LNCAP (cell line): ENCODE results near the gene EGFLAM.

ENCODE experiments used
- TF ChIP-seq, protein P1 (sequence below): fragments of 450-650 bp; IDR thresholded peaks from 2 replicates; pipeline ENCODE4 v1.5.1; 2017; ENCODE audit warnings: mild to moderate bottlenecking

The EGFLAM gene

DNA sequence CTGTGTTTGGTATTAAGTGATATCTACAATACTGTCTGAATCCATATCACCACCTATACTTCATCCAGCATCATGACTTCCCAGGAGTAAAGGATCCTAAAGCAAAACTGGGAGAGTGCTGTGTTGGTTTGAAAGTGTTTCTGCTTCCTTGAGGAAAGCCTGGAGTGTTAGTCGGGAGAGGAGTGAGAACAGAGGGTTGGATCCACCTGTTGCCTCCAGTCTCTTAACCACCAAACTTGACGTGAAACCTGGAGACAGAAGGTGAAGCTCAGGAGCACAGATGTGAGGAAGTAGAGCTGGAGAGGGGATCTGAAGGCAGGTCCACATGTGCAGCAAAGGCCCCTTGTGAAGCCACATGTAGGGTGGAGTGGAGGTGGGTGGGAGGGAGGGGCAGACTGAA, 88.2 kb downstream of the EGFLAM start:
- TF ChIP-seq, protein P1, sequence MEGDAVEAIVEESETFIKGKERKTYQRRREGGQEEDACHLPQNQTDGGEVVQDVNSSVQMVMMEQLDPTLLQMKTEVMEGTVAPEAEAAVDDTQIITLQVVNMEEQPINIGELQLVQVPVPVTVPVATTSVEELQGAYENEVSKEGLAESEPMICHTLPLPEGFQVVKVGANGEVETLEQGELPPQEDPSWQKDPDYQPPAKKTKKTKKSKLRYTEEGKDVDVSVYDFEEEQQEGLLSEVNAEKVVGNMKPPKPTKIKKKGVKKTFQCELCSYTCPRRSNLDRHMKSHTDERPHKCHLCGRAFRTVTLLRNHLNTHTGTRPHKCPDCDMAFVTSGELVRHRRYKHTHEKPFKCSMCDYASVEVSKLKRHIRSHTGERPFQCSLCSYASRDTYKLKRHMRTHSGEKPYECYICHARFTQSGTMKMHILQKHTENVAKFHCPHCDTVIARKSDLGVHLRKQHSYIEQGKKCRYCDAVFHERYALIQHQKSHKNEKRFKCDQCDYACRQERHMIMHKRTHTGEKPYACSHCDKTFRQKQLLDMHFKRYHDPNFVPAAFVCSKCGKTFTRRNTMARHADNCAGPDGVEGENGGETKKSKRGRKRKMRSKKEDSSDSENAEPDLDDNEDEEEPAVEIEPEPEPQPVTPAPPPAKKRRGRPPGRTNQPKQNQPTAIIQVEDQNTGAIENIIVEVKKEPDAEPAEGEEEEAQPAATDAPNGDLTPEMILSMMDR = no peak

DNA sequence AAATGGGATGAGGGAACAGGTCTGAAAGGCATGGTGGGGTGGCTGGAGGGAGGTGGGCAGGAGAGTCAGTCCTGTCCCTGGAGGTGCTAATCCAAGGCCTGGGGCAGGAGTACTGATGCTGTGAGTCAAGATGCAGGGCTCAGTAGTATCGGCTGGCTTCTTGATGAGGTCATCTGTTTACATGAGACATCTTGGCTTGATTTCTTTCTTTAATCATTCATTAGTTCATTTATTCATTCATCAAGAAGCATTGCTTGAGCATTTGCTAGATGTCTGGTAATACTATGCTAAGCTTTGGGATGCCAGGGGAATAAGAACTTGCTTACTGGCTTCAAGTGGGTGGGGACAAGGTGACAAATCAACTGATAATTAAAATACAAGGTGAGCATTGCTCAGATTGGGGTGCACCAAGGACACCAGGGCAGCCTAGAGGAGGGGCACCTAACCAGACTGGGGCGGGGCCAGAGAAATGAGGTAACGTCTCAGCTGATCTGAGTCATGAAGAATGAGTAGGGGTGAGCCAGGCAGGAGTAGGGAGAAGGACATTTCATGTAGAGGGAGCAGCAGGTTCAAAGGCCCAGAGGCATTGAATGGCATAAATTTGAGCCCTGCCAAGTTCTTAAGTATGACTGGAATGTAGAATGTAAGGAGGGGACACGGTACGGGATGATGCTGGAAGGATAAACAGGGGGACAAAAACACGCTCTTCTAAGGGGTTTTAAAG, 88.8 kb downstream of the EGFLAM start:
- TF ChIP-seq, protein P1 = no peak

DNA sequence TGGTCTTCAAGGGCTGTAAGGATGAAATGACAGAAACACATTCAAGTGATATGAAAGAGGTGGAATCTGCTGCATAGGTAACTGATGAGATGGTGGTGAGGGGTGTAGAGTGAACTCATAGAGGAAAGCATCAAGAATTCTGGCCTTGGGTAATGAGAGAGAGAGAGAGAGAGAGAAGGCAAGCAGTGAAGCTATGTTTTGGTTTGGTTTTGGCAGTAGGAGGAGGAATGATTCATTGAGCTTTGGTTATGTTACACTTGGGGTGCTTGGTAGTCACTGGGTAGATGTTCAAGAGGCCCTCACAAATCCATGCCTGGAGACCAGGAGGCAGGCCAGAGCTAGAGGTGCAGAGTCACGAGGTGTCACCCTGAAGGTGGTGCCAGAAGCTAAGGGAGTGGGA, 89.5 kb downstream of the EGFLAM start:
- TF ChIP-seq, protein P1 = no peak

DNA sequence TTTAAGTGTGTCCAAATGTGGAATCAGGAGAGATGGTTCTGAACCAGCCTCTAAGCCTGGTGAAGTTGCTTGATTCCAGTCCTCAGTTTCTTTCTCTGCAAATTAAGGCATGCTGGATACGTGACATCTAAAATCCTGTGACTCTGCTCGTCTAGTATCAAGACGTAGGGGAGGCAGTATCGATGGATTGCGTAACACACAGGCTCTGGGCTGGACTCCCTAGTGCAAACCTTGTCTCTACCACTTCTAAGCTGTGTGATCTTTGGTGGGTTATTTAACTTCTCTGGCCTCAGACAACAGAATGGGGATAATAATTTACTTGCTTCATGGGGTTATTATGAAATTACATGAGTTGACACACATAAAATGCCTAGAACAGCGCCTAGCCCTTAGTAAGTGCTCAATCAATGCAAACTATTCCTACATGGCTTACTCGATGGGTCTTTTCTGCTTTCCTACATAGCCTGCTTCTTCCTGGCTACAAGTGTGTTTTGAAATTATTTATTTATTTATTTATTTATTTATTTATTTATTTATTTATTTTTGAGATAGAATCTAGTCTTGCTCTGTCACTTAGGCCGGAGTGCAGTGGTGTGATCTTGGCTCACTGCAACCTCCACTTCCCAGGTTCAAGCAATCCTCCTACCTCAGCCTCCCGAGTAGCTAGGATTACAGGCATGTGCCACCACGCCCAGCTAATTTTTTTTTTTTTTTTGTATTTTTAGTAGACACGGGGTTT, 102.1 kb downstream of the EGFLAM start:
- TF ChIP-seq, protein P1 = no peak

DNA sequence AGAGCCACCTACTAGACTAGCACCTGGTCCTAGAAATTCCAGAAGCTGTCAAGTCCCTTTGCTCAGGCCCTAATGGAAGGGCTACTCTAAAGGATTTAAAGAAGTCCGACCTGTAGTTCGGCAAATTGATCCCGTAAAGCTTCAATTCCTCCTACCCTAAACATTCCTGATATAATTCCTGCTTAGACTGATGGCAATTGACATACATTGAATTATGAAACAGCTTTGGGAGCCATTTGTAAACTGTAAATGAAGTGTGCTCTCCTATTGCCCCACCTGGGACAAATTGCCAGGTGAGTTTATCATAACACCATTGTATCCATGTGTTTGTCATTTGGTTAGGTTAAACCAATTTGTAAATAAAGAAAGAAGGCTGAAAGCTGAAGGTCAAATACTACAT, 104.4 kb downstream of the EGFLAM start:
- TF ChIP-seq, protein P1 = no peak

DNA sequence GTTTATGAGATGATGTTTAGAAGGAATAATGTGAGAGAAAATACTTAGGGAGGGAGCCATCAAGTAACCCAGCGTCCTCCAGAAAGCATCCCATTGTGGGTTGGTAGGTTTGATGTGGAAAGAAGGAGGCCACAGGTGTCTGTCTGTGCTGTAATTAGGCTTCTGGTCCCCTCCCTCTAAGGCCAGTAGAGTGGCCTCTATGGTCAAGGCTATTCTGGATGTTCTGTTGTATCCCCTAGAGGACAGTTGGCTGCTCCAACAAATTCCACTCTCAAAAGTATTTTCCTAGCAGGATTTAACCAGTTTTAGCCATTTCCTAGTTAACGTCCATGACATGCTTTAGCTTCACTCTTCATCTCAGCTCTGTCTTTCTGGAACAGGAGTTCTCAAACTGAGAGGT, 106.5 kb downstream of the EGFLAM start:
- TF ChIP-seq, protein P1 = no peak

DNA sequence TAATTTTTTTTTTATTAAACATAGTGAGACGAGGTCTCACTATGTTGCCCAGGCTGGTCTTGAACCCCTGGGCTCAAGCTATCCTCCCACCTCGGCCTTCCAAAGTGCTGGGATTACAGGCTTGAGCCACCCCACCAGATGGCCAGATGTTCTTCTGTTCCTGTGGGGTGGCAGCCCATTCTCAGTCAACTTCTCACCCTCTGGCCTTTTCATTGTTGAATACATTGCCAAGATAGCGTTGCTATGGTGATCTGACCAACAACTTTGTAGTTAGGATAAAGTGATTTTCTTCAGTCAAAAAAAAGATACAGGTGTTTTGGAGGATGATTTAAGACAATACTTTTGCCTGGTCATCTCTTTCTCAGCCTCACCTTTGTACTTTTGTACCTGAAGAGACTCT, 109.1 kb downstream of the EGFLAM start:
- TF ChIP-seq, protein P1 = no peak
